PFSK-1 (cell line): ENCODE data around the gene RIPOR2.

Source experiments
- FOXP2 ChIP-seq: optimal IDR thresholded peaks from 2 replicates; pipeline ENCODE3; 2011; ENCODE audit warnings: borderline replicate concordance, control low read depth, inconsistent platforms; ENCODE audit not compliant: insufficient read depth; ENCODE audit errors: extremely low read length, extremely low read depth
- POLR2AphosphoS5 ChIP-seq: IDR thresholded peaks from 2 replicates; pipeline ENCODE4 v1.6.1; 2012; ENCODE audit warnings: low read depth, mild to moderate bottlenecking, control low read depth, low read length, moderate library complexity
- SIN3A ChIP-seq: IDR thresholded peaks from 2 replicates; pipeline ENCODE4 v1.6.1; 2012; ENCODE audit warnings: mild to moderate bottlenecking, low read length, moderate library complexity, borderline replicate concordance; ENCODE audit not compliant: insufficient read depth
- TAF1 ChIP-seq: IDR thresholded peaks from 2 replicates; pipeline ENCODE4 v1.6.1; 2012; ENCODE audit warnings: low read length, control low read depth, borderline replicate concordance; ENCODE audit not compliant: insufficient read depth
- TF ChIP-seq, protein P1 (sequence below), 2 experiments: IDR thresholded peaks; 2 replicates each; pipeline versions ENCODE4 v1.6.1 to v1.8.0; 2011 to 2012; ENCODE audit warnings: low read depth in 2 of 2, low read length in 2 of 2, control low read depth in 1 of 2, inconsistent platforms in 1 of 2, mild to moderate bottlenecking in 1 of 2, moderate library complexity in 1 of 2; ENCODE audit not compliant: insufficient read depth in 1 of 2

- no peak for TF ChIP-seq POLR2AphosphoS5
- no peak for TF ChIP-seq FOXP2
- TF ChIP-seq, protein P1, sequence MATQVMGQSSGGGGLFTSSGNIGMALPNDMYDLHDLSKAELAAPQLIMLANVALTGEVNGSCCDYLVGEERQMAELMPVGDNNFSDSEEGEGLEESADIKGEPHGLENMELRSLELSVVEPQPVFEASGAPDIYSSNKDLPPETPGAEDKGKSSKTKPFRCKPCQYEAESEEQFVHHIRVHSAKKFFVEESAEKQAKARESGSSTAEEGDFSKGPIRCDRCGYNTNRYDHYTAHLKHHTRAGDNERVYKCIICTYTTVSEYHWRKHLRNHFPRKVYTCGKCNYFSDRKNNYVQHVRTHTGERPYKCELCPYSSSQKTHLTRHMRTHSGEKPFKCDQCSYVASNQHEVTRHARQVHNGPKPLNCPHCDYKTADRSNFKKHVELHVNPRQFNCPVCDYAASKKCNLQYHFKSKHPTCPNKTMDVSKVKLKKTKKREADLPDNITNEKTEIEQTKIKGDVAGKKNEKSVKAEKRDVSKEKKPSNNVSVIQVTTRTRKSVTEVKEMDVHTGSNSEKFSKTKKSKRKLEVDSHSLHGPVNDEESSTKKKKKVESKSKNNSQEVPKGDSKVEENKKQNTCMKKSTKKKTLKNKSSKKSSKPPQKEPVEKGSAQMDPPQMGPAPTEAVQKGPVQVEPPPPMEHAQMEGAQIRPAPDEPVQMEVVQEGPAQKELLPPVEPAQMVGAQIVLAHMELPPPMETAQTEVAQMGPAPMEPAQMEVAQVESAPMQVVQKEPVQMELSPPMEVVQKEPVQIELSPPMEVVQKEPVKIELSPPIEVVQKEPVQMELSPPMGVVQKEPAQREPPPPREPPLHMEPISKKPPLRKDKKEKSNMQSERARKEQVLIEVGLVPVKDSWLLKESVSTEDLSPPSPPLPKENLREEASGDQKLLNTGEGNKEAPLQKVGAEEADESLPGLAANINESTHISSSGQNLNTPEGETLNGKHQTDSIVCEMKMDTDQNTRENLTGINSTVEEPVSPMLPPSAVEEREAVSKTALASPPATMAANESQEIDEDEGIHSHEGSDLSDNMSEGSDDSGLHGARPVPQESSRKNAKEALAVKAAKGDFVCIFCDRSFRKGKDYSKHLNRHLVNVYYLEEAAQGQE (IDR thresholded peaks at IDR 0.05; ENCODE audit: insufficient read depth in 1 of 2, low read depth in 2 of 2, low read length in 2 of 2): no peak
- TF ChIP-seq TAF1: no peak
- no peak for TF ChIP-seq SIN3A
Measured at GRCh38 chr6:24979176-24979575, 43.4 kb upstream of the RIPOR2 start.
